Keratinocyte (primary cell): ENCODE data around the gene LRRC17. TPM values are rescaled to one million over a fixed set of nuclear protein-coding genes. Genes with fewer than 3 reads are reported as not detected.
A peak's percentile ranks its signal among the peaks of the same experiment; 100 is the strongest.

Experiments used
- DNase-seq: peaks from one replicate; pipeline ENCODE4 v3.0.0-alpha.2; 2011; ENCODE audit warnings: low read depth, missing footprints, low spot score
- FAIRE-seq: peaks from 2 replicates; lab custom pipeline; 2011; peaks lifted over from hg19 to GRCh38; lab: Jason Lieb, UNC
- H2AFZ ChIP-seq: 2 replicates; pipeline ENCODE4 v1.6.0; 2012; ENCODE audit warnings: low read length, control low read depth, inconsistent platforms; ENCODE audit not compliant: control insufficient read depth
- H3K27ac ChIP-seq: 2 replicates; pipeline ENCODE4 v1.5.1; 2011; ENCODE audit warnings: low read length; ENCODE audit not compliant: control insufficient read depth, insufficient read depth
- H3K27me3 ChIP-seq: 3 replicates; pipeline ENCODE4 v1.6.0; 2011; ENCODE audit warnings: low read length; ENCODE audit not compliant: control insufficient read depth, insufficient read depth; ENCODE audit errors: extremely low read depth
- H3K36me3 ChIP-seq, 2 experiments: 2 replicates in 1 of 2; 3 replicates in 1 of 2; pipeline ENCODE4 v1.5.1; 2011; ENCODE audit warnings: low read length in 2 of 2, mild to moderate bottlenecking in 1 of 2; ENCODE audit not compliant: control insufficient read depth in 2 of 2, insufficient read depth in 2 of 2; ENCODE audit errors: extremely low read depth in 1 of 2
- H3K4me1 ChIP-seq: 3 replicates; pipeline ENCODE4 v1.5.1; 2011; ENCODE audit warnings: low read length; ENCODE audit not compliant: control insufficient read depth, insufficient read depth; ENCODE audit errors: extremely low read depth
- H3K4me2 ChIP-seq: 3 replicates; pipeline ENCODE4 v1.6.0; 2011; ENCODE audit warnings: low read depth, low read length; ENCODE audit not compliant: control insufficient read depth, insufficient read depth; ENCODE audit errors: extremely low read depth
- H3K4me3 ChIP-seq, 3 experiments: fragments of 200-600 bp in 1 of 3; sonication (generic) in 1 of 3; 2 replicates in 2 of 3; 3 replicates in 1 of 3; pipeline ENCODE4 v1.5.1; 2011 to 2016; ENCODE audit warnings: low read length in 3 of 3, mild to moderate bottlenecking in 3 of 3, control low read depth in 2 of 3, inconsistent platforms in 1 of 3, low read depth in 1 of 3, mixed read lengths in 1 of 3, mixed run types in 1 of 3, moderate library complexity in 1 of 3; ENCODE audit not compliant: control insufficient read depth in 2 of 3, insufficient read depth in 2 of 3; ENCODE audit errors: extremely low read depth in 1 of 3
- H3K79me2 ChIP-seq: 2 replicates; pipeline ENCODE4 v1.6.0; 2012; ENCODE audit warnings: low read length; ENCODE audit not compliant: control insufficient read depth, insufficient read depth
- H3K9ac ChIP-seq: 3 replicates; pipeline ENCODE4 v1.6.0; 2011; ENCODE audit warnings: low read length; ENCODE audit not compliant: control insufficient read depth, insufficient read depth; ENCODE audit errors: extremely low read depth
- H3K9me1 ChIP-seq: 3 replicates; pipeline ENCODE4 v1.6.0; 2011; ENCODE audit warnings: low read length; ENCODE audit not compliant: control insufficient read depth, insufficient read depth; ENCODE audit errors: extremely low read depth
- H3K9me3 ChIP-seq: 2 replicates; pipeline ENCODE4 v1.5.1; 2012; ENCODE audit warnings: low read depth, low read length; ENCODE audit not compliant: control insufficient read depth
- H4K20me1 ChIP-seq: 3 replicates; pipeline ENCODE4 v1.6.0; 2011; ENCODE audit warnings: low read length; ENCODE audit not compliant: control insufficient read depth, insufficient read depth; ENCODE audit errors: extremely low read depth
- EZH2 ChIP-seq: IDR thresholded peaks from one replicate; pipeline ENCODE4 v1.6.1; 2012; ENCODE audit warnings: inconsistent platforms, mild to moderate bottlenecking, low read length, moderate library complexity
- dilution Hi-C: fragments of 300-500 bp; cut with MboI; formaldehyde crosslinking; loops from one replicate; pipeline ENCODE4 v1.7.0; 2020; ENCODE audit warnings: low sequenced_read_pairs; ENCODE audit not compliant: extremely low pct_ligation_motif_present
- polyA plus RNA-seq, 5 experiments: library from polyadenylated mRNA; depleted of rRNA in 3 of 5; stranded (reverse) in 3 of 5; stranded (forward) in 1 of 5; unstranded in 1 of 5; fragments of >200 nt; gene quantifications; 1 replicate in 1 of 5; 2 replicates in 3 of 5; 3 replicates in 1 of 5; pipeline versions ENCODE4 v1.2.1 to v1.2.3, GENCODE V29; 2011 to 2012; ENCODE audit warnings: missing spikeins in 2 of 5, low read depth in 1 of 5, low replicate concordance in 1 of 5
- TF ChIP-seq, protein P1 (sequence below), 3 experiments: IDR thresholded peaks in 1 of 3; conservative IDR thresholded peaks in 1 of 3; optimal IDR thresholded peaks in 1 of 3; 2 replicates in 2 of 3; 3 replicates in 1 of 3; pipeline versions ENCODE3 to v1.5.1; 2011; ENCODE audit warnings: low read length in 3 of 3, mild to moderate bottlenecking in 3 of 3, moderate library complexity in 2 of 3, control low read depth in 1 of 3, inconsistent platforms in 1 of 3; ENCODE audit not compliant: insufficient read depth in 2 of 3; ENCODE audit errors: extremely low read depth in 1 of 3

The LRRC17 gene
- polyA plus RNA-seq, 1 donor (not counting 4 experiments of a cell fraction or from before 2014, with no cell fraction given) = 0.20 TPM

DNA sequence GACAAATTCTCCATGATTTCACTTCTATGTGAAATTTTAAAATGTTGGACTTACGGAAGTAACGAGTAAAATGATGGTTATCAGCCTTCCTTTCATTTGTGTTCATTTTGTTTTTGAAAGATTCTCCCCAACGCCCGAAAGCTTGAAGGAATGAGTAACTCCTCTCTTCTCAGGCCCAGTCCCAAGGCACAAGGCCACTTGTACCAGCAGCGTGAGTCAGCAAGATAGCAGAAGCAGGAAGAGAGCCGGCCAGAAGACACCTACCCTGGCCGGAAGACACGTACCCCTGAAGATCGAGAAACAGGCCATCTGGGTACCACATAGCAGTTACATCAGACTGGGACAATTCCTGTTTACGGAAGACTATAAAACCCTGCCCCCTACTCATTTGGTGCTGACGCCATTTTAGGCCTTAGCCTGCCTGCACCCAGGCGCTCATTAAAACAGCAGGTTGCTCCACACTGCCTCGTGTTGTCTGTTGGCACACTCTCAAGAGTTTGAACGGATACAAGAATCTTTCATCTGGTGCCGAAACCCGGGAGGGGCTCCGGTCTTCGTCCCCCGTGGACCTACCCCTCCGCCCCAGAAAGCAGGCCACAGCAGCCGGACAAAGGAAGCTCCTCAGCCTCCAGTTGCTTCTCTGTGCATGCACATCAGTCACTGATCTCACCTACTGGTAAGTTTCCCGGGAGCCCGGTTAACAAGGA, 60.4 kb downstream of the LRRC17 start:
- H3K9ac ChIP-seq = no peak overlapping the region
- no peaks in the 10 kb centered on the region for H4K20me1 ChIP-seq
- no peaks in the 10 kb centered on the region for H3K36me3 ChIP-seq
- H3K4me1 ChIP-seq = peaks cover 3% of the 10 kb centered on the region
- TF ChIP-seq, protein P1, sequence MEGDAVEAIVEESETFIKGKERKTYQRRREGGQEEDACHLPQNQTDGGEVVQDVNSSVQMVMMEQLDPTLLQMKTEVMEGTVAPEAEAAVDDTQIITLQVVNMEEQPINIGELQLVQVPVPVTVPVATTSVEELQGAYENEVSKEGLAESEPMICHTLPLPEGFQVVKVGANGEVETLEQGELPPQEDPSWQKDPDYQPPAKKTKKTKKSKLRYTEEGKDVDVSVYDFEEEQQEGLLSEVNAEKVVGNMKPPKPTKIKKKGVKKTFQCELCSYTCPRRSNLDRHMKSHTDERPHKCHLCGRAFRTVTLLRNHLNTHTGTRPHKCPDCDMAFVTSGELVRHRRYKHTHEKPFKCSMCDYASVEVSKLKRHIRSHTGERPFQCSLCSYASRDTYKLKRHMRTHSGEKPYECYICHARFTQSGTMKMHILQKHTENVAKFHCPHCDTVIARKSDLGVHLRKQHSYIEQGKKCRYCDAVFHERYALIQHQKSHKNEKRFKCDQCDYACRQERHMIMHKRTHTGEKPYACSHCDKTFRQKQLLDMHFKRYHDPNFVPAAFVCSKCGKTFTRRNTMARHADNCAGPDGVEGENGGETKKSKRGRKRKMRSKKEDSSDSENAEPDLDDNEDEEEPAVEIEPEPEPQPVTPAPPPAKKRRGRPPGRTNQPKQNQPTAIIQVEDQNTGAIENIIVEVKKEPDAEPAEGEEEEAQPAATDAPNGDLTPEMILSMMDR (optimal IDR thresholded peaks at IDR 0.05 in 1 of 3, IDR thresholded peaks at IDR 0.05 in 1 of 3, conservative IDR thresholded peaks at IDR 0.05 in 1 of 3; ENCODE audit: extremely low read depth in 1 of 3, insufficient read depth in 2 of 3, low read length in 3 of 3) = no peak
- TF ChIP-seq EZH2 = no peak
- no peak overlapping the region for H3K4me3 ChIP-seq
- no peak for DNase-seq
- no peak overlapping the region for H3K4me2 ChIP-seq
- H3K9me3 ChIP-seq = no peaks in the 10 kb centered on the region
- H3K9me1 ChIP-seq = no peaks in the 10 kb centered on the region
- H3K79me2 ChIP-seq = no peaks in the 10 kb centered on the region
- H3K27me3 ChIP-seq = no peaks in the 10 kb centered on the region
- FAIRE-seq = no peak
- dilution Hi-C loops = no loop called here
- no peak overlapping the region for H3K27ac ChIP-seq
- no peak overlapping the region for H2AFZ ChIP-seq

DNA sequence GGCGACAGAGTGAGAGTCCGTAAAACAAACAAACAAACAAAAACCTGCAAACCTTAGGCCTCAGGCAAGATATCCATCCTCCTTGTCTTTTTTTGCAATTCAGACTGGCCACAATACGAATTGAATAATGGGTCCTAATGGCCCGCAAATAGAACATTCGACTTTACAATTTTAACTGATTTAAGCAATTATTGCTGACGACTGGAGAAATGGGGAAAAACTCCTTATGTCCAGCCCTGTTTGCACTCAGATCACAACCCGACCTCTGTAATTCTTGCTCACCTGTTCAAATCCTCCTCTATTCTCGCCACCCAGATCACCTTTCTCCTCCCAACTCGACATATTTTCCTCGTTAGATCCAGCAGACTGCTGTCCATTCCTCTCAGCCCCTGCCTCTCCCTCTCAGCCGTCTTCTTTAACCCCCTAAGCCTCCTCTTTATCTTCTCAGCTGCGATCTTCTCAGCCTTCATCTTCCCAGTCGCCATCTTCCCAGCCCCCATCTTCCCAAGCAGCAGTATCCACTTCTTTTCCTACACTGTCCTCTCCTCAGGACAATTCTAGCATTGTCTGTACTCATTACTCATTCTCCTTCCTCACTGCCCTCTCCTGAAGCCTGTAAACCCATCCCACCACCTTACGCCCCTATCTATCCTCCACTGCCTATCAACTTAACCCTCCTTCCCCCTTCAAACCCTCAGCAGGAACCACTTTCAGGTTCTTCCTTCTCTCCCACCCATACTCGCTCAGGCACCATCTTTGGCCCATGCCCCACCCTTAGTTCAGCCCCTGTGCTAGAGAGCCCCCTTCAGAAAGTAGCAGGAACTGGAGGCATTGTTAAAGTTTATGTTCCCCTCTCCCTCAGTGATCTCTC, 61.8 kb downstream of the LRRC17 start:
- no peaks in the 10 kb centered on the region for H3K9me1 ChIP-seq
- TF ChIP-seq, protein P1 (optimal IDR thresholded peaks at IDR 0.05 in 1 of 3, IDR thresholded peaks at IDR 0.05 in 1 of 3, conservative IDR thresholded peaks at IDR 0.05 in 1 of 3; ENCODE audit: extremely low read depth in 1 of 3, insufficient read depth in 2 of 3, low read length in 3 of 3) = peak in 1 of 3 experiments; percentile 19
- no peak for TF ChIP-seq EZH2
- no peaks in the 10 kb centered on the region for H3K79me2 ChIP-seq
- H3K9me3 ChIP-seq = no peaks in the 10 kb centered on the region
- H3K4me1 ChIP-seq = peaks cover 8% of the 10 kb centered on the region
- H3K36me3 ChIP-seq = no peaks in the 10 kb centered on the region
- H3K4me2 ChIP-seq = no peak overlapping the region
- H2AFZ ChIP-seq = no peak overlapping the region
- no peak for DNase-seq
- no peak overlapping the region for H3K9ac ChIP-seq
- H4K20me1 ChIP-seq = no peaks in the 10 kb centered on the region
- no peak for FAIRE-seq
- no peak overlapping the region for H3K27ac ChIP-seq
- H3K27me3 ChIP-seq = no peaks in the 10 kb centered on the region
- dilution Hi-C loops = no loop called here
- no peak overlapping the region for H3K4me3 ChIP-seq
